K562 (cell line): ENCODE results near the gene FAF2. TPM values are rescaled to one million over a fixed set of nuclear protein-coding genes. Genes with fewer than 3 reads are reported as not detected.

Source experiments
- ATAC-seq: fragments of 200-7000 bp; cut with Tn5 transposase; 3 replicates; pipeline ENCODE4 v1.9.1; 2020; ENCODE audit warnings: moderate library complexity
- BruUV-seq: library from RNA; stranded (reverse); fragments of 400-500 nt; replicated peaks from 2 replicates; lab custom pipeline; 2021; lab: Mats Ljungman, UMichigan
- CTCF ChIA-PET: fragments of 300-600 bp; formaldehyde crosslinking; extraction: SDS; loops from one replicate; lab custom pipeline; 2021; ENCODE audit warnings: low intra/inter-chr PET ratio; lab: Yijun Ruan, JAX
- POLR2A ChIA-PET: fragments of 300-600, 350-650 bp; sonication (Branson Sonifier 250); formaldehyde crosslinking; extraction: SDS; loops from one replicate; lab custom pipeline; 2021; ENCODE audit warnings: antibody characterized with exemption, inconsistent platforms; lab: Yijun Ruan, JAX
- DNase-seq, 4 experiments: peaks; one replicate each; pipeline versions ENCODE4 v3.0.0 to v3.0.0-alpha.2; 2011 to 2018; ENCODE audit warnings: low spot score in 3 of 4, mixed read lengths in 3 of 4; ENCODE audit errors: extremely low read depth in 1 of 4
- FAIRE-seq: peaks from 2 replicates; lab custom pipeline; 2011; peaks lifted over from hg19 to GRCh38; lab: Jason Lieb, UNC
- H2AFZ ChIP-seq: 2 replicates; pipeline ENCODE4 v1.6.0; 2011; ENCODE audit warnings: low read depth, low read length, control low read depth, inconsistent platforms
- H3K27ac ChIP-seq: fragments of 200-600 bp; 3 replicates; pipeline ENCODE4 v1.8.0; 2011; ENCODE audit warnings: low read depth, mild to moderate bottlenecking, control low read depth, inconsistent platforms, low read length, moderate library complexity, mixed read lengths; ENCODE audit errors: extremely low read depth
- H3K27me3 ChIP-seq, 2 experiments: fragments of 300-600 bp in 1 of 2; 2 replicates in 1 of 2; 3 replicates in 1 of 2; pipeline versions ENCODE4 v1.6.0 to v1.8.0; 2011; ENCODE audit warnings: inconsistent platforms in 2 of 2, low read length in 2 of 2, mild to moderate bottlenecking in 1 of 2, mixed read lengths in 1 of 2, moderate library complexity in 1 of 2; ENCODE audit not compliant: control insufficient read depth in 2 of 2, insufficient read depth in 2 of 2
- H3K36me3 ChIP-seq: fragments of 300-600 bp; 3 replicates; pipeline ENCODE4 v1.8.0; 2011; ENCODE audit warnings: mild to moderate bottlenecking, low read length, inconsistent platforms; ENCODE audit not compliant: control insufficient read depth, insufficient read depth
- H3K4me1 ChIP-seq, 2 experiments: fragments of 200-600 bp in 1 of 2; replicated peaks in 1 of 2; 2 replicates in 1 of 2; 3 replicates in 1 of 2; pipeline versions ENCODE4 v1.5.1 to v1.8.0; 2011; ENCODE audit warnings: inconsistent platforms in 2 of 2, low read length in 2 of 2, mild to moderate bottlenecking in 1 of 2, mixed read lengths in 1 of 2, moderate library complexity in 1 of 2; ENCODE audit not compliant: control insufficient read depth in 2 of 2, insufficient read depth in 2 of 2
- H3K4me2 ChIP-seq: 2 replicates; pipeline ENCODE4 v1.6.1; 2011; ENCODE audit warnings: low read length, control low read depth, inconsistent platforms, mixed read lengths; ENCODE audit not compliant: insufficient read depth
- H3K4me3 ChIP-seq: fragments of 200-600 bp; sonication (generic), shearing (Covaris generic); 2 replicates; pipeline ENCODE4 v1.5.1; 2016; ENCODE audit warnings: control low read depth, inconsistent platforms
- H3K79me2 ChIP-seq: fragments of 200-600 bp; 3 replicates; pipeline ENCODE4 v1.8.0; 2011; ENCODE audit warnings: low read length, inconsistent platforms; ENCODE audit not compliant: control insufficient read depth, insufficient read depth
- H3K9ac ChIP-seq, 2 experiments: 2 replicates each; pipeline versions ENCODE4 v1.6.0 to v1.6.1; 2011; ENCODE audit warnings: low read depth in 2 of 2, low read length in 2 of 2, control low read depth in 1 of 2, inconsistent platforms in 1 of 2, mild to moderate bottlenecking in 1 of 2, mixed read lengths in 1 of 2; ENCODE audit not compliant: insufficient read depth in 1 of 2
- H3K9me1 ChIP-seq: one replicate; pipeline ENCODE4 v1.6.0; 2011; ENCODE audit warnings: inconsistent platforms, mild to moderate bottlenecking, low read length, moderate library complexity; ENCODE audit not compliant: control insufficient read depth, insufficient read depth
- H3K9me3 ChIP-seq: replicated peaks from 2 replicates; pipeline ENCODE4 v1.5.1; 2011; ENCODE audit warnings: low read depth, low read length, inconsistent platforms; ENCODE audit not compliant: control insufficient read depth, insufficient read depth
- H4K20me1 ChIP-seq: replicated peaks from 2 replicates; pipeline ENCODE4 v1.6.1; 2011; ENCODE audit warnings: low read length, inconsistent platforms, mixed read lengths; ENCODE audit not compliant: control insufficient read depth, insufficient read depth
- CEBPG ChIP-seq, 3 experiments: fragments of 200-800 bp in 1 of 3; sonication (Bioruptor generic) in 1 of 3; sonication (generic) in 1 of 3; formaldehyde crosslinking in 1 of 3; IDR thresholded peaks in 2 of 3; conservative IDR thresholded peaks in 1 of 3; 2 replicates each; pipeline versions ENCODE4 v1.6.1 to v1.8.0; 2016 to 2022; ENCODE audit warnings: missing compliant biosample characterization in 2 of 3, missing genetic modification characterization in 2 of 3, mild to moderate bottlenecking in 1 of 3, missing genetic modification reagents in 1 of 3
- FOXJ2 ChIP-seq: fragments of 200-800 bp; sonication (Bioruptor generic); IDR thresholded peaks from 2 replicates; pipeline ENCODE4 v1.6.1; 2016; ENCODE audit warnings: missing genetic modification characterization, missing compliant biosample characterization
- FOXJ3 ChIP-seq: sonication (generic); formaldehyde crosslinking; IDR thresholded peaks from 2 replicates; pipeline ENCODE4 v1.4.0; 2020; ENCODE audit warnings: mild to moderate bottlenecking, missing genetic modification reagents
- GATAD2B ChIP-seq: fragments of 450-650 bp; IDR thresholded peaks from 2 replicates; pipeline ENCODE4 v1.6.1; 2017; ENCODE audit warnings: mild to moderate bottlenecking, borderline replicate concordance
- HEY1 ChIP-seq: fragments of 250-450 bp; sonication (Bioruptor Pico); IDR thresholded peaks from 2 replicates; pipeline ENCODE4 v1.5.0; 2020; ENCODE audit warnings: mild to moderate bottlenecking, moderate library complexity, borderline replicate concordance
- MEIS2 ChIP-seq: fragments of 450-650 bp; IDR thresholded peaks from 2 replicates; pipeline ENCODE4 v1.6.1; 2014; ENCODE audit warnings: mild to moderate bottlenecking; ENCODE audit not compliant: partially characterized antibody
- RFX1 ChIP-seq: fragments of 450-650 bp; IDR thresholded peaks from 2 replicates; pipeline ENCODE4 v1.6.1; 2016; ENCODE audit warnings: mild to moderate bottlenecking, moderate library complexity
- RHOXF2B ChIP-seq: fragments of 250-450 bp; sonication (Bioruptor Pico); conservative IDR thresholded peaks from 2 replicates; pipeline ENCODE4 v1.5.1; 2021
- SOX6 ChIP-seq: fragments of 450-650 bp; IDR thresholded peaks from 2 replicates; pipeline ENCODE4 v1.6.1; 2014; ENCODE audit warnings: mild to moderate bottlenecking
- ZC3H11A ChIP-seq: IDR thresholded peaks from 2 replicates; pipeline ENCODE4 v1.6.1; 2012; ENCODE audit warnings: low read depth, low read length, improper control_type of control experiment
- ZNF57 ChIP-seq: fragments of 450-650 bp; formaldehyde crosslinking; IDR thresholded peaks from 2 replicates; pipeline ENCODE4 v1.4.0; 2020; ENCODE audit warnings: mild to moderate bottlenecking, moderate library complexity
- WGBS: fragments of 100-300 bp; shearing (Covaris generic); methylation state at CpG from one replicate; pipeline ENCODE4 v1.1.6; 2016; ENCODE audit warnings: low coverage, mixed read lengths; ENCODE audit not compliant: insufficient coverage; ENCODE audit errors: missing lambda C conversion rate; 5-methylcytosine and 5-hydroxymethylcytosine counted together
- in situ Hi-C: fragments of 300-500 bp; cut with MboI; formaldehyde crosslinking; loops from 4 replicates; pipeline ENCODE4 v1.15.0; 2018; ENCODE audit warnings: inconsistent platforms, mixed read lengths
- intact Hi-C: fragments of 100-400 bp; cut with micrococcal nuclease; formaldehyde crosslinking; loops from 2 replicates; pipeline ENCODE4 v1.14.2; 2022
- polyA plus RNA-seq, 8 experiments: library from polyadenylated mRNA; depleted of rRNA in 4 of 8; stranded (reverse) in 5 of 8; unstranded in 3 of 8; fragments of >200 nt; fragmentation: Nextera tagmentation in 2 of 8; fragmentation: Illumina TruSeq in 1 of 8; extraction: Ambion mirVana in 2 of 8; extraction: Trizol in 1 of 8; gene quantifications; 2 replicates each; pipeline versions ENCODE4 v1.2.1 to v1.2.3, GENCODE V29; 2011 to 2014; ENCODE audit warnings: inconsistent platforms in 1 of 8, missing spikeins in 1 of 8
- total RNA-seq, 7 experiments: library from RNA; depleted of rRNA in 6 of 7; stranded (reverse); fragments of >200 nt in 6 of 7; fragmentation: Illumina TruSeq in 2 of 7; extraction: Trizol in 2 of 7; gene quantifications; 2 replicates each; pipeline versions ENCODE4 v1.2.1 to v1.2.3, GENCODE V29; 2011 to 2021; ENCODE audit warnings: low replicate concordance in 1 of 7
- TF ChIP-seq, protein P1 (sequence below), 2 experiments: fragments of 150-350 bp in 1 of 2; IDR thresholded peaks; 2 replicates each; pipeline ENCODE4 v1.6.1; 2012 to 2016; ENCODE audit warnings: low read depth in 2 of 2, low read length in 2 of 2, mild to moderate bottlenecking in 1 of 2, moderate library complexity in 1 of 2
- TF ChIP-seq, protein P2 (sequence below): fragments of 450-650 bp; IDR thresholded peaks from 2 replicates; pipeline ENCODE4 v1.7.0; 2016; ENCODE audit warnings: borderline replicate concordance
- TF ChIP-seq, protein P3 (sequence below): fragments of 450-650 bp; IDR thresholded peaks from 2 replicates; pipeline ENCODE4 v1.6.1; 2016
- TF ChIP-seq, protein P4 (sequence below): sonication (generic); IDR thresholded peaks from 2 replicates; pipeline ENCODE4 v1.6.1; 2016

FAF2 gene
- total and polyA plus RNA-seq, 9 of the 15 experiments (the other 6 are each of a cell fraction or from before 2014, with no cell fraction given), result 25.0 to 44.6 (median 36.1) TPM

DNA sequence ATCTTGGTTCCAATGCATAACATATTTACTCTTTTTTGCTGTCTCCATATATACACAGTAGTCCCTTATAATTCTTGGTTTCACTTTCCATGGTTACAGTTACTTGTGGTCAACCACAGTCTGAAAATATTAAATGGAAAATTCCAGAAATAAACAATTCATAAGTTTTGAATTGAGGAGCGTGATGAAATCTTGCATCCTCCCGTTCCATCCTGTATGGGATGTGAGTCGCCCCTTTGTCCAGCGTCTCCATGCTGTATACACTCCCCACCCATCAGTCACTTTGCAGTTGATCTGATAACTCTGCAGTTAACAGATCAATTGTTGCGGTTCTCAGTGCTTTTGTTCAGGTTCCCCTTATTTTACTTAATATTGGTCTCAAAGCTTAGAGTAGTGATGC lies 11.5 kb upstream of the FAF2 start:
- CTCF ChIA-PET, result no interaction called here
- no peaks in the 10 kb centered on the region for H3K9me1 ChIP-seq
- no peaks in the 10 kb centered on the region for H3K36me3 ChIP-seq
- POLR2A ChIA-PET, result no interaction called here
- H3K9ac ChIP-seq, result no peak overlapping the region
- H3K4me1 ChIP-seq, result peaks cover 10 to 23% of the 10 kb centered on the region in 2 experiments; a peak in 4 of 5 replicates
- no peaks in the 10 kb centered on the region for H3K9me3 ChIP-seq
- no TSS peak for BruUV-seq
- FAIRE-seq (no peak), ATAC-seq (peak; percentile 24; the same call in 1 of the 3 replicates), DNase-seq (no peak)
- in situ Hi-C loops, result no loop called here
- H3K27ac ChIP-seq, result no peak overlapping the region
- H4K20me1 ChIP-seq, result no peaks in the 10 kb centered on the region
- H3K4me2 ChIP-seq, result no peak overlapping the region
- no peak overlapping the region for H3K4me3 ChIP-seq
- H3K79me2 ChIP-seq, result no peaks in the 10 kb centered on the region
- H2AFZ ChIP-seq, result peak overlapping the region; percentile 45
- 17% methylated on average over 5 of the region's 5 CpGs for WGBS
- intact Hi-C loops, result no loop called here
- no peaks in the 10 kb centered on the region for H3K27me3 ChIP-seq
- TF ChIP-seq, protein P1, sequence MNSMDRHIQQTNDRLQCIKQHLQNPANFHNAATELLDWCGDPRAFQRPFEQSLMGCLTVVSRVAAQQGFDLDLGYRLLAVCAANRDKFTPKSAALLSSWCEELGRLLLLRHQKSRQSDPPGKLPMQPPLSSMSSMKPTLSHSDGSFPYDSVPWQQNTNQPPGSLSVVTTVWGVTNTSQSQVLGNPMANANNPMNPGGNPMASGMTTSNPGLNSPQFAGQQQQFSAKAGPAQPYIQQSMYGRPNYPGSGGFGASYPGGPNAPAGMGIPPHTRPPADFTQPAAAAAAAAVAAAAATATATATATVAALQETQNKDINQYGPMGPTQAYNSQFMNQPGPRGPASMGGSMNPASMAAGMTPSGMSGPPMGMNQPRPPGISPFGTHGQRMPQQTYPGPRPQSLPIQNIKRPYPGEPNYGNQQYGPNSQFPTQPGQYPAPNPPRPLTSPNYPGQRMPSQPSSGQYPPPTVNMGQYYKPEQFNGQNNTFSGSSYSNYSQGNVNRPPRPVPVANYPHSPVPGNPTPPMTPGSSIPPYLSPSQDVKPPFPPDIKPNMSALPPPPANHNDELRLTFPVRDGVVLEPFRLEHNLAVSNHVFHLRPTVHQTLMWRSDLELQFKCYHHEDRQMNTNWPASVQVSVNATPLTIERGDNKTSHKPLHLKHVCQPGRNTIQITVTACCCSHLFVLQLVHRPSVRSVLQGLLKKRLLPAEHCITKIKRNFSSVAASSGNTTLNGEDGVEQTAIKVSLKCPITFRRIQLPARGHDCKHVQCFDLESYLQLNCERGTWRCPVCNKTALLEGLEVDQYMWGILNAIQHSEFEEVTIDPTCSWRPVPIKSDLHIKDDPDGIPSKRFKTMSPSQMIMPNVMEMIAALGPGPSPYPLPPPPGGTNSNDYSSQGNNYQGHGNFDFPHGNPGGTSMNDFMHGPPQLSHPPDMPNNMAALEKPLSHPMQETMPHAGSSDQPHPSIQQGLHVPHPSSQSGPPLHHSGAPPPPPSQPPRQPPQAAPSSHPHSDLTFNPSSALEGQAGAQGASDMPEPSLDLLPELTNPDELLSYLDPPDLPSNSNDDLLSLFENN (IDR thresholded peaks at IDR 0.05; ENCODE audit: low read depth in 2 of 2, low read length in 2 of 2), result no peak
- TF ChIP-seq FOXJ3 (CRISPR knock-in tag) (no peak), ZNF57 (CRISPR knock-in tag) (no peak), CEBPG (CRISPR knock-in tag; IDR thresholded peaks at IDR 0.05) (no peak), CEBPG (tag; conservative IDR thresholded peaks at IDR 0.05 in 1 of 2, IDR thresholded peaks at IDR 0.05 in 1 of 2) (0 out of 4 replicates have a peak, but pooled peaks of 1 of the 2 experiments have one; percentile 9), RFX1 (no peak), GATAD2B (no peak), RHOXF2B (CRISPR knock-in tag) (no peak), ZC3H11A (no peak), SOX6 (peak; percentile 86), MEIS2 (peak; percentile 3), HEY1 (CRISPR knock-in tag) (no peak), FOXJ2 (tag) (no peak)
- TF ChIP-seq, protein P2, sequence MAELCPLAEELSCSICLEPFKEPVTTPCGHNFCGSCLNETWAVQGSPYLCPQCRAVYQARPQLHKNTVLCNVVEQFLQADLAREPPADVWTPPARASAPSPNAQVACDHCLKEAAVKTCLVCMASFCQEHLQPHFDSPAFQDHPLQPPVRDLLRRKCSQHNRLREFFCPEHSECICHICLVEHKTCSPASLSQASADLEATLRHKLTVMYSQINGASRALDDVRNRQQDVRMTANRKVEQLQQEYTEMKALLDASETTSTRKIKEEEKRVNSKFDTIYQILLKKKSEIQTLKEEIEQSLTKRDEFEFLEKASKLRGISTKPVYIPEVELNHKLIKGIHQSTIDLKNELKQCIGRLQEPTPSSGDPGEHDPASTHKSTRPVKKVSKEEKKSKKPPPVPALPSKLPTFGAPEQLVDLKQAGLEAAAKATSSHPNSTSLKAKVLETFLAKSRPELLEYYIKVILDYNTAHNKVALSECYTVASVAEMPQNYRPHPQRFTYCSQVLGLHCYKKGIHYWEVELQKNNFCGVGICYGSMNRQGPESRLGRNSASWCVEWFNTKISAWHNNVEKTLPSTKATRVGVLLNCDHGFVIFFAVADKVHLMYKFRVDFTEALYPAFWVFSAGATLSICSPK, result no peak
- TF ChIP-seq, protein P3, sequence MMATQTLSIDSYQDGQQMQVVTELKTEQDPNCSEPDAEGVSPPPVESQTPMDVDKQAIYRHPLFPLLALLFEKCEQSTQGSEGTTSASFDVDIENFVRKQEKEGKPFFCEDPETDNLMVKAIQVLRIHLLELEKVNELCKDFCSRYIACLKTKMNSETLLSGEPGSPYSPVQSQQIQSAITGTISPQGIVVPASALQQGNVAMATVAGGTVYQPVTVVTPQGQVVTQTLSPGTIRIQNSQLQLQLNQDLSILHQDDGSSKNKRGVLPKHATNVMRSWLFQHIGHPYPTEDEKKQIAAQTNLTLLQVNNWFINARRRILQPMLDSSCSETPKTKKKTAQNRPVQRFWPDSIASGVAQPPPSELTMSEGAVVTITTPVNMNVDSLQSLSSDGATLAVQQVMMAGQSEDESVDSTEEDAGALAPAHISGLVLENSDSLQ, result peak; percentile 30; the same call in 1 of the 2 replicates
- TF ChIP-seq, protein P4, sequence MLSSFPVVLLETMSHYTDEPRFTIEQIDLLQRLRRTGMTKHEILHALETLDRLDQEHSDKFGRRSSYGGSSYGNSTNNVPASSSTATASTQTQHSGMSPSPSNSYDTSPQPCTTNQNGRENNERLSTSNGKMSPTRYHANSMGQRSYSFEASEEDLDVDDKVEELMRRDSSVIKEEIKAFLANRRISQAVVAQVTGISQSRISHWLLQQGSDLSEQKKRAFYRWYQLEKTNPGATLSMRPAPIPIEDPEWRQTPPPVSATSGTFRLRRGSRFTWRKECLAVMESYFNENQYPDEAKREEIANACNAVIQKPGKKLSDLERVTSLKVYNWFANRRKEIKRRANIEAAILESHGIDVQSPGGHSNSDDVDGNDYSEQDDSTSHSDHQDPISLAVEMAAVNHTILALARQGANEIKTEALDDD, result no peak
